GM06990 (cell line): ENCODE data around the gene TOR4A.
A peak's percentile ranks its signal among the peaks of the same experiment; 100 is the strongest.

Experiments used
- DNase-seq: peaks from one replicate; pipeline ENCODE4 v3.0.0-alpha.2; 2011; ENCODE audit not compliant: insufficient read length; ENCODE audit errors: extremely low read depth
- H3K27me3 ChIP-seq: replicated peaks from 2 replicates; pipeline ENCODE4 v1.6.0; 2011; ENCODE audit warnings: low read length; ENCODE audit not compliant: control insufficient read depth, insufficient read depth
- H3K36me3 ChIP-seq: 2 replicates; pipeline ENCODE4 v1.5.1; 2011; ENCODE audit warnings: low read length; ENCODE audit not compliant: control insufficient read depth, insufficient read depth
- H3K4me3 ChIP-seq: replicated peaks from 2 replicates; pipeline ENCODE4 v1.5.1; 2011; ENCODE audit warnings: low read depth, mild to moderate bottlenecking, control low read depth, low read length
- TF ChIP-seq, protein P1 (sequence below): IDR thresholded peaks from 2 replicates; pipeline ENCODE4 v1.5.1; 2011; ENCODE audit warnings: low read length, control low read depth, mild to moderate bottlenecking, inconsistent platforms; ENCODE audit not compliant: insufficient read depth, poor library complexity, severe bottlenecking

TOR4A gene

DNA sequence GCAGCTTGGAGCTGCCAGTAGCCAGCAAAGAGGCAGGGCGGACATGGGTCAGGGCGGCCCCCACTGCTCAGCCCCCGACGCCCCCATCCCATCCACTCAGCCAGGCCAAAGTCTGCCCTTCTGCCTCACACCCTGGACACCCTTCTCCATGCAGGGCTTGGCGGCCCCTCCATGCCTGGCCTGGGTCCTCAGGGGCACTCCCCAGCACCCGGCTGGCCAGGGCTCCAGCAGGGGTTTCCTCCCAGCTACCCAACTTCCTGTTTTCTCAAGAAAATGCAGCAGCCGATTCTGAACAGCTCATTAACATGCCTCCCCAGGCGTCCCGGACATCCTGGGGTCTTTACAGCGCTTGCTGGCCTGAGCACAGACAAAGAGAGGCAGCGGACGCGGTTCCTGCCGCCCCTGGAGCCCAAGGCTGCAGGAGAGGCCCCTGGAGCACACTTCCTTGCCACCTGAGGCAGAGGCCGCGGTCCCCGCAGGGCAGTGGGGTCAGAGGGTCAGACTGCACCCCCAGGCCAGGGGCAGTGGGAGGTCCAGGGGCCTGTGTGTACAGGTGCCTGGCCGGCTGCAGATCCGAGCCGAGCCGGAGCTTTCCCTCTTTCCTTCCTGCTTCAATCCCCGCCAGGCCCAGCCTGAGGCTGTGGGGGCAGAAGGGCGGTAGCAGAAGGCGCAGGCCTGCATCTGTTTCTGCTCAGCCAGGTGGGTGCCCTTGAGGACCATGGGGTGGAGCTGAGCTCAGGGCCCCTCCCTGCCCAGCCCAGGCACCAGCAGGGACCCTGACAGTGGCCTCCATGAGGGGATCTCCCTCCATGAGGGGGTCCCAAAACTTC, 43.2 kb downstream of the TOR4A start:
- peak; percentile 42 for DNase-seq
- Histone ChIP-seq H3K27me3 (no peaks in the 10 kb centered on the region), H3K36me3 (no peaks in the 10 kb centered on the region), H3K4me3 (no peak overlapping the region)
- TF ChIP-seq, protein P1, sequence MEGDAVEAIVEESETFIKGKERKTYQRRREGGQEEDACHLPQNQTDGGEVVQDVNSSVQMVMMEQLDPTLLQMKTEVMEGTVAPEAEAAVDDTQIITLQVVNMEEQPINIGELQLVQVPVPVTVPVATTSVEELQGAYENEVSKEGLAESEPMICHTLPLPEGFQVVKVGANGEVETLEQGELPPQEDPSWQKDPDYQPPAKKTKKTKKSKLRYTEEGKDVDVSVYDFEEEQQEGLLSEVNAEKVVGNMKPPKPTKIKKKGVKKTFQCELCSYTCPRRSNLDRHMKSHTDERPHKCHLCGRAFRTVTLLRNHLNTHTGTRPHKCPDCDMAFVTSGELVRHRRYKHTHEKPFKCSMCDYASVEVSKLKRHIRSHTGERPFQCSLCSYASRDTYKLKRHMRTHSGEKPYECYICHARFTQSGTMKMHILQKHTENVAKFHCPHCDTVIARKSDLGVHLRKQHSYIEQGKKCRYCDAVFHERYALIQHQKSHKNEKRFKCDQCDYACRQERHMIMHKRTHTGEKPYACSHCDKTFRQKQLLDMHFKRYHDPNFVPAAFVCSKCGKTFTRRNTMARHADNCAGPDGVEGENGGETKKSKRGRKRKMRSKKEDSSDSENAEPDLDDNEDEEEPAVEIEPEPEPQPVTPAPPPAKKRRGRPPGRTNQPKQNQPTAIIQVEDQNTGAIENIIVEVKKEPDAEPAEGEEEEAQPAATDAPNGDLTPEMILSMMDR, result no peak

DNA sequence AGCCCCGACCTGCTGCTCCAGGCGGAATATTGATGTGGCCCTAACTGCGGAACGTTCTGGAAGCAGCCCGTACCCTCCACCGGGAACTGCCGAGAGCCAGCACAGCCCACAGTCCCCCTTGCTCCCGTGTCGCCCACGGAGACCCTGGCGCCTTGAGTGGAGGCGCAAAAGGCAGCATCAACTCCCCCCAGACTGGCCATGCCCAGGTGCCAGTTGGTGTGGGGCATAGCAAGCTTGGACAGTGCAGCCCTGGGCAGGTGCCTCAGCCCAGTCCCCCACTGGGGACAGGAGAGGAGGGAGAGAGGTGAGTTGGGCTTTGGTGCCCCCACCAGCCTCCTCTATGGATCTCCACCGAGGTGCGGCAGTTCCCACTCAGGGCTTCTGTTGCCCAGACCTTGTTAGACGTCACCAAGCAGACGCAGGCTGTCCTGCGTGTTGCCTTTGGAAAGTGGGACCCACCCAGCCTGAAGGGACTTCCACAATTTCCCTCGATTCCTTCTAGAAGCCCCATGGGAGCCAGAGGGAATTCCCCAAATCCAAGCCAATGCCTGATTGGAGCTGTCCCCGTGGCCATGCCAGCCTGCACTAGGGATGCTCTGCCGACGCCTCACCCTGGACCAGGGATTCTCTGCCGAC, 44.3 kb downstream of the TOR4A start:
- no peak overlapping the region for H3K4me3 ChIP-seq
- no peaks in the 10 kb centered on the region for H3K27me3 ChIP-seq
- TF ChIP-seq, protein P1, result no peak
- DNase-seq, result peak; percentile 18
- no peaks in the 10 kb centered on the region for H3K36me3 ChIP-seq

DNA sequence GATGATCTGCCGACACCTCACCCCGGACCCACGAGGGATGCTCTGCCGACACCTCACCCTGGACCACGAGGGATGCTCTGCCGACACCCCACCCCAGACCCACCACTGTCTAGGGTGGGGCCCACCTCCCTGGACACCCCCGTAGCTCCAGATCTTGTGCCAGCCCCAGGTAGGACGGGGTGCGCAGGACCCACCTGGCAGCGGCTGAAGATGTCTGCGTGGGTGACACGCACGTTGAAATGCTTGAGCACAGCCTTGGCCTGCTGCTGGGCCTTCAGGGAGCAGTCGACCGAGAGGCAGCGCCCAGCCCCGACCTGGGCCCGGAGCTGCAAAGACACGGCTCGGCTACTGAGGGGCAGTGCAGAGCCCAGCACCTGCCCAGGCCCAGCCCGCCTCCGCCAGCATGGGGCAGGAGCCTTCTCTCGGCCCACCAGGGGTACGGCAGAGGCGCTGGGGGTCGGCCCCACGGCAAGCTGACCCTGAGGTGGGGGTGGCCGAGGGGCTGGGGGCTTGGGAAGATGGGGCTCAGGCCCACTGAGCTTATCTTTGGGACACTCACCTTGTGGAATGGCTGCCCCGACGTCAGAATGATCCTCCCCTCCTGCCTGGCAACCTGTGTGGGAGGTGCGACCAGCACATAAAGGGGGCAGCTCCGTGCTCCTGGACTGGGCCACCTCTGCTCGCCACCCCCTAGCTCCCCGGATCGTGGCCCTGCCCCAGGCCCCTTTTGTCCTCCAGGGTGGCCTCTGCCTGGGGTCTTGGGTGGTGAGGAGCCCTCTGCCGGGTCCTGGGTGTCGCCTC, 46.2 kb downstream of the TOR4A start:
- peak; percentile 13 for DNase-seq
- no peaks in the 10 kb centered on the region for H3K36me3 ChIP-seq
- no peaks in the 10 kb centered on the region for H3K27me3 ChIP-seq
- TF ChIP-seq, protein P1, result no peak
- H3K4me3 ChIP-seq, result no peak overlapping the region

DNA sequence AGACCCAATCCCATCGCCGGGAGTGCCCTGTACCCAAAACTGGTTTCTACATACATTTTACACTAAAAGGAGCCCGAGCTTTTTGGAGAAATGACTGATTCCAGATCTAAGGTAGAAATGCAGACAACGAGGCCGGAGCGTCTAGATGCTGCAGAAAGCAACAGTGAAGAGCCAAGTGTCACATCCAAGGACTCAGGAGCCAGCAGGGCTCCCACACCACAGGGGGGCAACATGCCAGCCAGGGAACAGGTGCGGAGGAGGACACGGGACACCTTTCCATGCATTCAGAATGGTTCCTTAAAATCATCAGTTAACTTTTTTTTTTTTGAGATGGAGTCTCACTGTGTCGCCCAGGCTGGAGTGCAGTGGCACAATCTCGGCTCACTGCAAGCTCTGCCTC, 47.6 kb downstream of the TOR4A start:
- DNase-seq, result no peak
- Histone ChIP-seq H3K4me3 (no peak overlapping the region), H3K36me3 (no peaks in the 10 kb centered on the region), H3K27me3 (no peaks in the 10 kb centered on the region)
- TF ChIP-seq, protein P1, result no peak

DNA sequence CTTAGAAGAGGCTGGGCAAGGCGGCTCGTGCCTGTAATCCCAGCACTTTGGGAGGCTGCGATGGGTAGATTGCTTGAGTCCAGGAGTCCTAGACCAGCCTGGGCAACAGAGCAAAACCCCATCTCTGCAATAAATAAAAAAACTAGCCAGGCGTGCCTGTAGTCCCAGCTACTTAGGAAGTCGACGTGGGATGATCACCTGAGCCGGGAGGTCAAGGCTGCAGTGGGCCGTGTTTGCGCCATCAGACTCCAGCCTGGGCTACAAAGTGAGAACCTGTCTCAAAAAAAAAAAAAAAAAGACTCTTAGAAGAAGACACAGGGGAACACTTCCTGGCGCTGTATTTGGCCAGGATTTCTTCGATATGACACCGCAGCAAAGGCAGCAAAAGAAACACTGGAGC, 48.3 kb downstream of the TOR4A start:
- Histone ChIP-seq H3K27me3 (no peaks in the 10 kb centered on the region), H3K4me3 (no peak overlapping the region), H3K36me3 (no peaks in the 10 kb centered on the region)
- TF ChIP-seq, protein P1, result no peak
- DNase-seq, result no peak
